NCI-H128 (cell line): Measurements from ENCODE around the gene CAPN2.

ENCODE experiments used
- DNase-seq: peaks from one replicate; lab custom pipeline; 2025; ENCODE audit not compliant: unreplicated experiment; lab: John Stamatoyannopoulos, UW

The CAPN2 gene

DNA sequence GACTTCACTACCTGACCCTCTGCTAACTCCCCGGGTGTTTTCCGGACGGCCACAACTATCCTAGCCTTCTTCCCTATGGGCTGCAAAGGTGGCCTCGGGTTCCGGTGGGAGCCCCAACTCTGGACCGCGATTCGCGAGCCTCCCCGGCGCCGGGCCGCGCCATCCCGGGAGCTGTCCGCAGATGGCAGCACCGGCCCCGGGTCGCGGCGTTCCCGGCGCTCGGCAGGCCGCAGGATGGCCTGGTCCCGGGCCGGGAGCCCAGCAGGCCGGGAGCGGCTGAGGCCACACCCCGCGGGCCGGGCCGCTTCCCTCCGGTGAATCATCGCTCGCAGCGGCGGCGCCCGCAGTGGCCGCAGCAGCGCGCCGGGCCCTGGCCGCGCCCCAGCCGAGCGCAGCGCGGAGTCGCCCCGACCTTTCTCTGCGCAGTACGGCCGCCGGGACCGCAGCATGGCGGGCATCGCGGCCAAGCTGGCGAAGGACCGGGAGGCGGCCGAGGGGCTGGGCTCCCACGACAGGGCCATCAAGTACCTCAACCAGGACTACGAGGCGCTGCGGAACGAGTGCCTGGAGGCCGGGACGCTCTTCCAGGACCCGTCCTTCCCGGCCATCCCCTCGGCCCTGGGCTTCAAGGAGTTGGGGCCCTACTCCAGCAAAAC is at the start of gene CAPN2:
Gene CAPN2, plus strand, starts transcription at position 346 of the 656 bp plus-strand sequence. Its CDS starts 102 bp downstream, at position 448.
- DNase-seq: peak; percentile 36

DNA sequence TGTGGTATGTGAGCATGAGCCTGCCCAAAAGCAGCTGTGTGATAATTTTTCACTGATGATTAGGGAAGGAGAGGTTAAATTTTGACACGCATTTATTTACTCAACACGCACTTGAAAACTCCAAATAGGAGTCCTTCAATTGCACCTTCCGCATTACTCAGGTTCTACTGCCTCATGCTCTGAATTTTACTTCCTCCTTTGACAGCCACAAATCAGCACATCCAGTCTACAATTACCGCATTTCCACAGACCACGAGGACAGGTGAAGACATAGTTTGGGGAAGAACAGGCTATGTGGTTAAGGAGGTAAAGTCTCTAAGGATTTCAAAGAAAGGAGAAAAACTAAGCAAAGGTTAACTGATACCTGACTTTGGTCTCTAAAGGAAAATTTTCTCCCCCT is 49.4 kb upstream of the CAPN2 start:
- no peak for DNase-seq

DNA sequence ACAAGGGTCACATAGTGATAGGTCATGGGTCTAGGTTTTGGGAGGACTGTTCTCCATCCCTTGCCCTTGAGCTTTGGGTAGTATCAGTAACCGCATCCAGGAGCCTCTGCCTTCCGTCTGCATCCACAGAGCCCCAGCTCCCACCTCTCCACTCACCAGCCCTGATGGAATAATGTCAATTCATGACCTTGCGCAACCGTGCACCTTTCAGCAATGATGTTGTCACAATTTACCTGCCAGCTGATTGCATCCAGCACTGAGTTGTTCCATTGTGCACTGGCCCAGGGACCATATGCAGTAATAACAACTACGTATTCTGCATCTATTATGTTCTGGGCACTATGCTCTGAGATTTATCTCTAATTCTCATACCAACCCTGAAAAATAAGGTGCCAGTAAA is 48.2 kb upstream of the CAPN2 start:
- DNase-seq: no peak

DNA sequence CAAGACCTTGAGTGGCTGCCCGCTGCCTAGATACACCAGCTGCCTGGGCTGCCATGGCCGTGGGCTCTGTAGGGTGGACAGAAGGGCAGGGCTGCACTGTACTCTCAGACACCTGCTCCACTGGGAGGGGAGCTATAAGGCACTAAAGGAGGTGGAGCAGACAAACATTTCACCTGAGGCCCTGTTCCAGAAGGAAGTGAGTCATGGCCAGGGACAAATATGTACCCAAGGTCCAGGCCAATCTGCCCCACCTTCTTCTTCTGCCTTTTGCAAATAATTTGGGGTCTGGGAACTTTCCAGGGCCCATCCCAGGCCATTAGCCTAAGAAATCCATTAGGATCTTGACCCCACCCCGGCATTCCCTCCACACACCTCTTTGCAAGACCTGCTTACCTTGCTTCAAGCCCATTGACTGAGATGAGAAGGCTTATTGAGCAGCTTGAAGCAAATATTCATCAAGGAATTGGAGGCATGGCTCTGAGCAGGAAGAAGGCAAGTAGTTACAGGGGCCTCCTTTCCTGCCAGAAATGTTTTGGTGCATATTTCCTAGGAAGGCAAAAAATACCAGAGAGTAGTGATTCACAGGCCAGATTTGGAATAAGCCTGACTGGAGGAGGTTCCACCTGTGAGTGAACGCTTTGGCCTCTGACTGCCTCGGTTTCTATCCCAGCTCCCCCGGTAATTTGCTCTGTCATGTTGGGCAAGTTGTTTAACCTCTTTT is 46.6 kb upstream of the CAPN2 start, which contains the start of gene CAPN8:
Gene CAPN8, minus strand, starts transcription at position 110 of the 721 bp plus-strand sequence. Its CDS starts 55 bp downstream, at position 55.
- no peak for DNase-seq

DNA sequence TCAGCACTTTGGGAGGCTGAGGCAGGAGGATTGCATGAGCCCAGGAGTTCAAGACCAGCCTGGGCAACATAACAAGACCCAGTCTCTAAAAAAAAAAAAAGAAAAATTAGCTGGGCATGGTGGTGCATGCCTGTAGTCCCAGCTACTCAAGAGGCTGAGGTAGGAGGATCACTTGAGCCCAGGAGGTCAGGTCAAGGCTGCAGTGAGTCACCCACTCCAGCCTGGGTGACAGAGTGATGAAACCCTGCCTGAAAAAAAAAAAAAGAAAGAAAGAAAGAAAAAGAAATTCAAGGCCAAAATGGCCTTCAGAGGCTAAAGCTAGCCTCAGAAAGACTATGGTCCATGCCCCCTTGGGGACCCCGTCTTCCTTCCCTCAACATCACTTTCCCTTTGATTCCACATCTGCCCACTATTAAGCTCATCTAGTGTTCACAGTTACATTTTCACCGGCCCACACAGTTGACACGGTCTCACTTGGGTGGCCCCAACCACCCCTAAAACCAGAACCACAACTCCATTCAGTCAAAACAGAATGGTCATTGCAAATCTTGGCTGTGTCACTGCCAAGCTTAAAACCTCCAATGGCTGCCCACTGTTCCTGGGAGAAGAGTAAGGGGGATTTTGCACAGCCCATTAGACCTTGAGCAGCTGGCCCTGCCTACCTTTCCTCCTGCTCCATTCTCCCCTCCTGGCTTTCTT is 44.7 kb upstream of the CAPN2 start:
- DNase-seq: no peak

GRCh38 chr1:223669003-223669795 is 43.1 kb upstream of the CAPN2 start:
- no peak for DNase-seq

- no peak for DNase-seq
These were observed 41.7 kb upstream of the CAPN2 start for GRCh38 chr1:223670458-223671159.

DNA sequence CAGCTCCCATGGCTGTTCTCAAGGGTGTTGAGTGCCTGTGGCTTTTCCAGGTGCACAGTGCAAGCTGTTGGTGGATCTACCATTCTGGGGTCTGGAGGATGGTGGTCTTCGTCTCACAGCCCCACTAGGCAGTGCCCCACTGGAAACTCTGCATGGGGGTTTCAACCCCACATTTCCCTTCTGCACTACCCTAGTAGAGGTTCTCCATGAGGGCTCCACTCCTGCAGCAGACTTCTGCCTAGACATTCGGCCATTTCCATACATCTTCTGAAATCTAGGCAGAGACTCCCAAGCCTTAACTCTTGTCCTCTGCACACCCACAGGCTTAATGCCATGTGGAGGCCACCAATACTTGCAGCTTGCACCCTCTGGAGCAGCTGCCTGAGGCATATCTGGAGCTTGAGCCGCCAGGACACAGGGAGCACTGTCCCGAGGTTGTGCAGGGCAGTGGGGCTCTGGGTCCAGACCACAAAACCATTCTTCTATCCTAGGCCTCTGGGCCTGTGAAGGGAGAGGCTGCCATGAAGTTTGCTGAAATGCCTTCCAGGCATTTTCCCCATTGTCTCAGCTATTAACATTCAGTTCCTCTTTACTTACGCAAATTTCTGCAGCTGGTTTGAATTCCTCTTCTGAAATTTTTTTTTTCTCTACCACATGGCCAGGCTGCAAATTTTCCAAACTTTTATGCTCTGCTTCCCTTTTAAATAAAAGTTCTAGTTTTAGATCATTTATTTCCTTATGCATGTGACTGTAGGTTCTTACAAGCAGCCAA is 38.0 kb upstream of the CAPN2 start:
- DNase-seq: no peak

DNA sequence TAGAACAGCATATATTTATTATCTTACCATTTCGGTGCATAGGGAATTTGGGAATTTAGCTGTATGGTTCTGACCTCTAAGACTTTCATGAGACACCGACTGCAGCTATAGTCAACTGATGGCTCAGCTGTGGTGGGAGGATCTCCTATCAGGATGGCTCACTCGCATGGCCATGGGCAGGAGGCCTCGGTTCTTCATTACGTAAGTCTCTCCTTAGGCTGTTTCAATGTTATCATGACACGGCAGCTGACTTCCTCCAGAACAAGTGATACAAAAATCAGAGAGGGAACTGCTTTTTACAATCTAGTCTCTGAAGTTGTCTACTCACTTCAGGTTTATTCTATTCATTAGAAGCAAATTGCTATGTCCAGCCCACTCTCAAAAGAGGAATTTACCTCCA is 33.5 kb upstream of the CAPN2 start:
- DNase-seq: no peak

GRCh38 chr1:223680188-223680587 is 32.2 kb upstream of the CAPN2 start:
- DNase-seq: no peak

DNA sequence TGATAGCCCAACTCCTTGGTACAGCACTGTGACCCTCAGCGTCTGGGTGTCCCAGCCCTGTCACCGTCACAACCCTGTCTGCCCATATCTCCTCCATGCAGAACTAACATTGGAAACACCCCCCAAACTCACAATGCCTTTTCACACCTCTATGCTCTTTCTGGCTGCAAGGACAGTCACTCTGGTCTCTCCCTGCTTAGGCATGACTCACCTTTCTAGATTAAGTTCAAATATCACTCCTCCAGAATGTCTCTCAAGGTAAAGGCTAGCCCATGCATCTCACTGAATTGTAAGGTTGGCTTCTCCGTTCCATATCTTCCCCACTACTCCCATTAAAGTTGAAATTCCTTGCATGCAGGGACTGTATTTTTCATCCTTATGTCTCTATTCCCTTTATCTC is 29.8 kb upstream of the CAPN2 start:
- DNase-seq: no peak

DNA sequence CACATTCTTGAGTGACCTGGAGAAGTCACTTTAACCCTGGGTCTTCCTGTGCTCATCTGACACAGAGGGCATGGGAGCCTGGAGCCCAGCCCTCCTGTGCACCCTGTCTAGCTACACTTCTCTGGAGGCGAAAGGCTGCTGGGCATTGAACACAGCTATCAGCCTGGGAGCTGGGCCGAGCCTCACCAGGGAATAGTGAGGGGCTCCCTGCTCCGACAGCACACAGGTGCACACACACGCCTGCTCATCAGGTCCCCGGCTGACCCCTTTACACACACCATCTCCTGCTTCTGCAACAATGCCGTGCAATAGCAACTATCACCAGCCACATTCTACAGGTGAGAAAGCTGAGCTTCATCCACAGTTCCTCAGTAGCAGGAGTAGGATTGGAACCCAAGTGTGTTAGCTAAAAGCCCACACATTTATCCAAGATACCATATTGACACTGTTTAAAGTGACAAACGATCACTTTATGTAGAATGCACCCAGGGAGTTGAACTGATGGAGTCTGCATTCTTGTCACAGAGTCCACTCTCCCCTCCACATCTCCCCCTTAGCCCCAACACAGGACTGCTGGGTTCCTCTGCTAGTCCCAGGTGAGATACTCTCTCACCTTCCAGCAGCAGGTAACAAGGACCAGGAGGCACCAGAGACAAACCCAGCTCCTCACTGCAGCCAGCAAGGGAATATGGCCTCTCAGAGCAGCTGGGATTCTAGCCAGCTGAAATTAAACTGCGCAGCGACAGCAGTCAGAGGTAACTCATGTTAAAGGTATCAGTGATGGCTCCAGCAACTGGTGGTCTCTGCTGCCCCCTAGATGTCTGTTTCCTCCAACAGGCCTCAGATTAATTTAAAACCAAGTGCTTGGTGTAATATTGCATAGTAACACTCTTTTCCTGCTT is 28.5 kb upstream of the CAPN2 start:
- peak; percentile 75 for DNase-seq

GRCh38 chr1:223684488-223684792 is 27.9 kb upstream of the CAPN2 start:
- DNase-seq: no peak

GRCh38 chr1:223691121-223691520 is 21.2 kb upstream of the CAPN2 start:
- DNase-seq: no peak

DNA sequence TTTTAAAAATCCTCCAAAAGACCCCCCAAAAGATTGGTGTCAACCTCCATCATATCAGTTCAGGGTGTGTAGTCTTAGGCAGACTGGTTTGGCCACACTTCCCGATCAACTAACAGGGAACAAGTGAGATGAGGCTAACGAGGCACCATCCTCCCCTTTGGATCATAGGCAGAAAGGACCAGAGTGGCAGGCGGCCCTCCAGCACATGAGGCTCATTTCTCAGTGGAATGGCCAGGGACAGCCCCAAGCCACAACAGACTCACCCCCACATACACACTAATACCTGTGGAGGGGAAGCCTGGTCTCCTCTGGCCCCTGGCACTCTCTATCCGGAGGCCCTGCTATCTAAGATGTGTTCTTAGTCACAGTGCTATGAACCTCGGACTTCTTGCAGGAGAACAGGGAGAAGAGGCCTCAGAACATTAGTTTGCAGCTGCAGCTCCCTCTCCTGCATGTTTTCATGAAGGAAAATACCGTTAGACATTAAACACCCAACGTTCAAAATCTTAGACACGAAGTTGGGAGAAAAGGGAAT is 17.3 kb upstream of the CAPN2 start:
- DNase-seq: no peak

DNA sequence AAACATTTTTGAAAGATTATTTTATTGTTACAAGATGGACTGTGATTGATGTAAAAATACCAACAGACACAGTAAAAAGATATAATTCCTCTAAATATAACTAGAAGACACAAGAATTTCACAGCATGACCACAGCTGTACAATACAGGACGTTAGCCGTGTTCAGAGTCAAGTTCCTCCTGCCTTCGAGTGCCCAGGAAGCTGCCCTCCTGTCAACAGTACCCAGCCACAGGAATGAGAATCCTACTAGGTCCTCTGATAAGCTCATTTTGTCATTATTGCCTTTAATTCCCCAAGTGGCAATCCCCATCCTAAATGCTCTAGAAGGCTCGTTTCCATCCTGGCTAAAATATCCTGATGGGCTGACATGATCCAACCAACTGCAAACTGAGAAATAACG is 16.4 kb upstream of the CAPN2 start:
- DNase-seq: no peak

- DNase-seq: no peak
These were observed 11.9 kb upstream of the CAPN2 start for GRCh38 chr1:223700388-223700918.

DNA sequence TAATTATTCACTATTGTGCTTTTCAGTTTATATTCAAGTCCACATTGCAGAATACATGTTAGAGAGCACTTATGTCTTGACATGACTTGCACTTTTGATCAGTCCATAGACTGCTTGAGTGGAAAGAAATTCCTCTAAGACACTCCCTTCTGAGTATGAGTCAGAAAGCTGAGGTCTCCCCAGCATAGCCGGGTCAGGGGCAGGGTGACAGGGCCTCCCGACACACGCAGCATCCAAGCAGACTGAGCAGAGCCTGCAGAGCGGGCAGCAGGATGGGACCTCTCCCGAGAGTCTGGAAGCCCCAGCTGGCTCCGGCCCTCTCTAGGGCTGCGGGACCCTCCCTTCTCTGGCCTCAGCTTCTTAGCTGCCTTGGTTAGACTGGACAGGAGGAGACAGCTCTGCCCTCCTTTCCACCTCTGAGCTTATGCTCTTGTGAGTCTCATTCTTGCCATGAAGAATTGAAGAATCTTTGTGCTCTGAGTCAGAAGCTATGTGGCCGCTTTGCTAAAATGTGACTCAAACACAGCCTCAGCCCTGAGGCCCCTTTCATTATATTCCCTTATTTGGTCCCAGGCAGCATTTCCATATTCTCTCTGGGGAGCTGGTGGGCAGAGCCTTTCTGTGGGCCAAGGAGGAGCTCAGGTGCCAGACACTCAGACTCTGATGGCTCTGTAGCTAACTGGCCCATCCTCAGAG is 11.2 kb upstream of the CAPN2 start:
- DNase-seq: no peak
